WTC11 (cell line): ENCODE results near the gene ZNF774. TPM values are rescaled to one million over a fixed set of nuclear protein-coding genes. Genes with fewer than 3 reads are reported as not detected.

Experiments
- ATAC-seq: fragments of 200-7000 bp; cut with Tn5 transposase; 2 replicates; pipeline ENCODE4 v1.10.0; 2021; ENCODE audit warnings: mild to moderate bottlenecking, moderate library complexity
- CTCF ChIA-PET: fragments of 300-600 bp; sonication (Branson Sonifier 250); formaldehyde crosslinking; loops from one replicate; lab custom pipeline; 2021; ENCODE audit warnings: antibody characterized with exemption; lab: Charles Lee
- POLR2A ChIA-PET: fragments of 350-600 bp; sonication (Branson Sonifier 250); formaldehyde crosslinking; loops from one replicate; lab custom pipeline; 2021; ENCODE audit warnings: antibody characterized with exemption; lab: Charles Lee
- DNase-seq: peaks from one replicate; pipeline ENCODE4 v3.0.0; 2021; ENCODE audit warnings: low spot score
- H3K27ac Mint-ChIP-seq: 2 replicates; pipeline ENCODE4 v1.8.0; 2021; ENCODE audit warnings: mixed read lengths
- H3K27me3 Mint-ChIP-seq: 2 replicates; pipeline ENCODE4 v1.8.0; 2021; ENCODE audit warnings: low read depth, mild to moderate bottlenecking, moderate library complexity, mixed read lengths
- H3K36me3 Mint-ChIP-seq: 2 replicates; pipeline ENCODE4 v1.8.0; 2021; ENCODE audit warnings: mixed read lengths
- H3K4me1 Mint-ChIP-seq: 2 replicates; pipeline ENCODE4 v1.8.0; 2022; ENCODE audit warnings: mixed read lengths
- H3K4me3 Mint-ChIP-seq: 2 replicates; pipeline ENCODE4 v1.8.0; 2021; ENCODE audit warnings: mild to moderate bottlenecking, moderate library complexity, mixed read lengths
- H3K9me3 Mint-ChIP-seq: 2 replicates; pipeline ENCODE4 v1.8.0; 2021; ENCODE audit warnings: mixed read lengths
- ELF4 ChIP-seq: sonication (generic); formaldehyde crosslinking; IDR thresholded peaks from 2 replicates; pipeline ENCODE4 v1.8.1; 2022; ENCODE audit warnings: low read depth, mild to moderate bottlenecking, moderate library complexity, missing genetic modification reagents
- ESRRA ChIP-seq: sonication (generic); formaldehyde crosslinking; IDR thresholded peaks from 2 replicates; pipeline ENCODE4 v1.8.1; 2022; ENCODE audit warnings: mild to moderate bottlenecking, missing genetic modification reagents, borderline replicate concordance
- ETV6 ChIP-seq: sonication (generic); formaldehyde crosslinking; IDR thresholded peaks from 2 replicates; pipeline ENCODE4 v1.8.1; 2022; ENCODE audit warnings: mild to moderate bottlenecking, missing genetic modification reagents
- GABPB1 ChIP-seq: sonication (generic); formaldehyde crosslinking; IDR thresholded peaks from 2 replicates; pipeline ENCODE4 v1.8.1; 2023; ENCODE audit warnings: mild to moderate bottlenecking, missing genetic modification reagents
- GRHL2 ChIP-seq: fragments of 250-450 bp; sonication (Bioruptor Pico); IDR thresholded peaks from 2 replicates; pipeline ENCODE4 v1.8.0; 2022; ENCODE audit warnings: mild to moderate bottlenecking, moderate library complexity; ENCODE audit not compliant: insufficient replicate concordance, severe bottlenecking
- MXD4 ChIP-seq: fragments of 250-450 bp; sonication (Bioruptor Pico); IDR thresholded peaks from 2 replicates; pipeline ENCODE4 v1.8.0; 2021; ENCODE audit warnings: mild to moderate bottlenecking, moderate library complexity, borderline replicate concordance
- MYBL2 ChIP-seq: sonication (generic); formaldehyde crosslinking; IDR thresholded peaks from 2 replicates; pipeline ENCODE4 v1.8.1; 2023; ENCODE audit warnings: mild to moderate bottlenecking, moderate library complexity, missing genetic modification reagents
- NR3C1 ChIP-seq: sonication (generic); formaldehyde crosslinking; conservative IDR thresholded peaks from 2 replicates; pipeline ENCODE4 v1.8.1; 2023; ENCODE audit warnings: low read depth, mild to moderate bottlenecking, missing genetic modification reagents
- RELA ChIP-seq: sonication (generic); formaldehyde crosslinking; IDR thresholded peaks from 2 replicates; pipeline ENCODE4 v1.8.1; 2022; ENCODE audit warnings: missing genetic modification reagents, mild to moderate bottlenecking, borderline replicate concordance
- SP1 ChIP-seq: sonication (generic); formaldehyde crosslinking; conservative IDR thresholded peaks from 2 replicates; pipeline ENCODE4 v1.8.1; 2022; ENCODE audit warnings: missing genetic modification reagents
- ZNF121 ChIP-seq: sonication (generic); formaldehyde crosslinking; IDR thresholded peaks from 2 replicates; pipeline ENCODE4 v1.8.0; 2023; ENCODE audit warnings: missing genetic modification reagents
- ZNF232 ChIP-seq: sonication (generic); formaldehyde crosslinking; IDR thresholded peaks from 2 replicates; pipeline ENCODE4 v1.8.0; 2022; ENCODE audit warnings: mild to moderate bottlenecking, missing genetic modification reagents
- ZNF263 ChIP-seq: sonication (generic); formaldehyde crosslinking; IDR thresholded peaks from 2 replicates; pipeline ENCODE4 v1.8.1; 2022; ENCODE audit warnings: low read depth, mild to moderate bottlenecking, moderate library complexity, missing genetic modification reagents
- total RNA-seq: library from RNA; stranded (reverse); gene quantifications from 3 replicates; pipeline ENCODE4 v1.2.3, GENCODE V29; 2021
- TF ChIP-seq, protein P1 (sequence below): sonication (generic); formaldehyde crosslinking; IDR thresholded peaks from 2 replicates; pipeline ENCODE4 v1.8.1; 2023; ENCODE audit warnings: mild to moderate bottlenecking, missing genetic modification reagents
- TF ChIP-seq, protein P2 (sequence below): sonication (generic); formaldehyde crosslinking; IDR thresholded peaks from 2 replicates; pipeline ENCODE4 v1.8.1; 2023; ENCODE audit warnings: mild to moderate bottlenecking, moderate library complexity, missing genetic modification reagents
- TF ChIP-seq, protein P3 (sequence below): fragments of 250-450 bp; sonication (Bioruptor Pico); IDR thresholded peaks from 2 replicates; pipeline ENCODE4 v1.8.0; 2021; ENCODE audit warnings: mild to moderate bottlenecking
- TF ChIP-seq, protein P4 (sequence below): sonication (generic); formaldehyde crosslinking; IDR thresholded peaks from 2 replicates; pipeline ENCODE4 v1.8.0; 2022; ENCODE audit warnings: mild to moderate bottlenecking, missing genetic modification reagents
- TF ChIP-seq, protein P5 (sequence below): sonication (generic); formaldehyde crosslinking; IDR thresholded peaks from 2 replicates; pipeline ENCODE4 v1.8.1; 2022; ENCODE audit warnings: missing genetic modification reagents, borderline replicate concordance
- TF ChIP-seq, protein P6 (sequence below): fragments of 200-600 bp; IDR thresholded peaks from 2 replicates; pipeline ENCODE4 v1.8.0; 2022; ENCODE audit warnings: antibody characterized with exemption

ZNF774 gene
- total RNA-seq, 1 experiment from 2014 or later = 2.6 TPM

DNA sequence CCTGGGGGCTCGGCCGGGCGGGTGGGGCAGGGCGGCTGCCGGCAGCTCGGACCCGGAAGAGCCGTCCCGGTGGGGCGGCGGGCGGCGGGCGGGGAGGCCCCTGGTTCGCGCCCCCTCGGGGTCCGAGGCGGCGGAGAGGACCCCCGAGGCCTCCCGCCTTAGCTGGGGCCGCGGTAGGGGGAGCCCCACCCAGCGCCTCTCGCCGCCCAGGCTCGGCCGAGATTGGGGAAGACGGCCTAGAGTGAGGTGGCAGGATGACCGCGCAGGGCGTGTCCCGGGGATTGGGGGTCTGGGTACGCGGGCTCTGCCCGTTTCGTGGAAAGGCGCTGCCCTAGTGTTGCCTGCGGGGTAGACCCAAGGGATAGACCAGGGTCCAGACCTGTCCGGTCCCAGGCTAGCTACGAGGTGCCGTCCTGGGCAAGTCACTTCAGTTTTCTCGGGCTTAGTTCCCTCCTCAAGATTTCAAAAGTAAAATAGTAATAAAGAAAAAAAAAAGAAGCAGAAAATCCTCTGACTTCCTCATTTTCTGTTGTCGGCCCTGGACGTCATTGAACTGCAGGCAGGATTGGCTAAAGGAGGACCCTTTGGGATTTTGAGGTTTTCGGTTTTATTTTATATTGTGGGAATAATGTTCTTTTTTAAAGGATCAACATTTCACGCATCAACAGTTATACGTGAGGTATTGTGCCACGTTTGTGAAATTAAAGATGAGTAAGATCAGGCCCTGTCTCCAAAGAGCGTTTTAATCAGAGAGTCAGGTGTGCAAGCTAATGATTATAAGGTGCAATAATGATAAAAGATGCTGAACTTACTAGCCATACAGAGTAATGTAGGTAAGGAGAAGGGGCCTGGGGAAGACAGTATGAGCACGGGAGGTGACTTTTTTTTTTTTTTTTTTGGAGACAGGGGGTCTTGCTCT lies 36.6 kb downstream of the ZNF774 start:
- Mint-ChIP-seq H3K4me1 (peaks cover 48% of the 10 kb centered on the region), H3K9me3 (no peaks in the 10 kb centered on the region; the same call in 1 of the 2 replicates)
- peak; percentile 56 for DNase-seq
- no peak for TF ChIP-seq RELA (CRISPR knock-in tag)
- TF ChIP-seq, protein P1, sequence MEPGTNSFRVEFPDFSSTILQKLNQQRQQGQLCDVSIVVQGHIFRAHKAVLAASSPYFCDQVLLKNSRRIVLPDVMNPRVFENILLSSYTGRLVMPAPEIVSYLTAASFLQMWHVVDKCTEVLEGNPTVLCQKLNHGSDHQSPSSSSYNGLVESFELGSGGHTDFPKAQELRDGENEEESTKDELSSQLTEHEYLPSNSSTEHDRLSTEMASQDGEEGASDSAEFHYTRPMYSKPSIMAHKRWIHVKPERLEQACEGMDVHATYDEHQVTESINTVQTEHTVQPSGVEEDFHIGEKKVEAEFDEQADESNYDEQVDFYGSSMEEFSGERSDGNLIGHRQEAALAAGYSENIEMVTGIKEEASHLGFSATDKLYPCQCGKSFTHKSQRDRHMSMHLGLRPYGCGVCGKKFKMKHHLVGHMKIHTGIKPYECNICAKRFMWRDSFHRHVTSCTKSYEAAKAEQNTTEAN (CRISPR knock-in tag) = 0 out of 2 replicates have a peak, but pooled peaks have one; percentile 46
- TF ChIP-seq MYBL2 (CRISPR knock-in tag) = 0 out of 2 replicates have a peak, but pooled peaks have one; percentile 39
- 0 out of 2 replicates have a peak, but pooled peaks have one; percentile 1 for TF ChIP-seq SP1
- TF ChIP-seq ETV6 (CRISPR knock-in tag) = 0 out of 2 replicates have a peak, but pooled peaks have one; percentile 3
- TF ChIP-seq, protein P2, sequence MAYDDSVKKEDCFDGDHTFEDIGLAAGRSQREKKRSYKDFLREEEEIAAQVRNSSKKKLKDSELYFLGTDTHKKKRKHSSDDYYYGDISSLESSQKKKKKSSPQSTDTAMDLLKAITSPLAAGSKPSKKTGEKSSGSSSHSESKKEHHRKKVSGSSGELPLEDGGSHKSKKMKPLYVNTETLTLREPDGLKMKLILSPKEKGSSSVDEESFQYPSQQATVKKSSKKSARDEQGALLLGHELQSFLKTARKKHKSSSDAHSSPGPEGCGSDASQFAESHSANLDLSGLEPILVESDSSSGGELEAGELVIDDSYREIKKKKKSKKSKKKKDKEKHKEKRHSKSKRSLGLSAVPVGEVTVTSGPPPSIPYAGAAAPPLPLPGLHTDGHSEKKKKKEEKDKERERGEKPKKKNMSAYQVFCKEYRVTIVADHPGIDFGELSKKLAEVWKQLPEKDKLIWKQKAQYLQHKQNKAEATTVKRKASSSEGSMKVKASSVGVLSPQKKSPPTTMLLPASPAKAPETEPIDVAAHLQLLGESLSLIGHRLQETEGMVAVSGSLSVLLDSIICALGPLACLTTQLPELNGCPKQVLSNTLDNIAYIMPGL (CRISPR knock-in tag) = 0 out of 2 replicates have a peak, but pooled peaks have one; percentile 56
- 0 out of 2 replicates have a peak, but pooled peaks have one; percentile 3 for TF ChIP-seq GABPB1 (CRISPR knock-in tag)
- no peak for TF ChIP-seq ZNF121 (CRISPR knock-in tag)
- TF ChIP-seq, all 79 proteins: peak for 6
- POLR2A ChIA-PET = interaction anchor here (0.6 to 1.6 kb wide), 11 partner anchors 12 to 95 kb away, joined by 3 to 11 read pairs (median 4); no protein-coding TSS in a partner anchor
- peak overlapping the region; percentile 83 for H3K4me3 Mint-ChIP-seq
- no peaks in the 10 kb centered on the region for H3K27me3 Mint-ChIP-seq
- H3K27ac Mint-ChIP-seq = peak overlapping the region; percentile 88
- CTCF ChIA-PET = interaction anchor here (0.7 to 2.7 kb wide), 16 partner anchors 11 to 644 kb away, joined by 3 to 27 read pairs (median 4); no protein-coding TSS in a partner anchor
- ATAC-seq = peak; percentile 8
- 0 out of 2 replicates have a peak, but pooled peaks cover 2% of the 10 kb centered on the region for H3K36me3 Mint-ChIP-seq

DNA sequence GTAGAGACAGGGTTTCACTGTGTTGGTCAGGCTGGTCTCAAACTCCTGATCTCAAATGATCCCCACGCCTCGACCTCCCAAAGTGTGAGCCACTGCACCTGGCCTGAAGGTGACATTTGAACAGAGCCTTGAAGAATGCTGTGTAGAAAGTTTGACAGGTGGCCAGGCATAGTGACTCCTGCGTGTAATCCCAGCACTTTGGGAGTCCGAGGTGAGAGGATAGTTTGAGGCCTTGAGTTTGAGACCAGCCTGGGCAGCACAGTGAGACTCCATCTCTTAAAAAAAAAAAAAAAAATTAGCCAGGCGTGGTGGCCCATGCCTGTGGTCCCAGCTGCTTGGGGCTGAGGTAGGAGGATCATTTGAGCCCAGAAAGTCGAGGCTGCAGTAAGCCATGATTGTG lies 37.4 kb downstream of the ZNF774 start:
- Mint-ChIP-seq H3K4me1 (peaks cover 54% of the 10 kb centered on the region), H3K27me3 (no peaks in the 10 kb centered on the region), H3K4me3 (peak overlapping the region; percentile 83), H3K36me3 (0 out of 2 replicates have a peak, but pooled peaks cover 2% of the 10 kb centered on the region), H3K27ac (peak overlapping the region; percentile 60; the same call in 1 of the 2 replicates), H3K9me3 (no peaks in the 10 kb centered on the region; the same call in 1 of the 2 replicates)
- POLR2A ChIA-PET = interaction anchor here (0.6 kb wide), 2 partner anchors 11 to 37 kb away, joined by 3 to 9 read pairs; no protein-coding TSS in a partner anchor
- ATAC-seq (no peak), DNase-seq (no peak)
- no peak for TF ChIP-seq MXD4 (CRISPR knock-in tag)
- TF ChIP-seq ZNF121 (CRISPR knock-in tag) = peak; percentile 82; the same call in 1 of the 2 replicates
- CTCF ChIA-PET = interaction anchor here (0.7 to 2.7 kb wide), 2 partner anchors 69 to 94 kb away, joined by 4 to 27 read pairs; no protein-coding TSS in a partner anchor

DNA sequence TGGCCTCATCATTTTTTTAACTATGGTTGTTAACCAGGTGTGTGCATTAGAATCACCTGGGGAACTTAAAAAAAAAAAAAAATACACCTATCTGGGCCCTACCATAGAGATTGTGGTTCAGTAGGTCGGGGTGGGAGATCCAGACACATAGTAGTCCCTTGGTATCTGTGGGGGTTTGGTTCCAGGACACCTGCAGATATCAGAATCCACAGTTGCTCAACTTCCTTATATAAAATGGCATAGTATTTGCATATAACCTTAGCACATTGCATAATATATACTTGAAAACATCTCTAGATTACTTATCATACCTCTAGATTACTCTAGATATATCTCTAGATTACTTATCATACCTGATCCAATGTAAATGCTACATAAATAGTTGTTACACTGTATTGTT lies 41.0 kb downstream of the ZNF774 start:
- Mint-ChIP-seq H3K9me3 (no peaks in the 10 kb centered on the region), H3K27me3 (no peaks in the 10 kb centered on the region), H3K27ac (peak overlapping the region; percentile 82), H3K4me3 (no peak overlapping the region; the same call in 1 of the 2 replicates), H3K36me3 (0 out of 2 replicates have a peak, but pooled peaks cover 5% of the 10 kb centered on the region), H3K4me1 (peaks cover 71% of the 10 kb centered on the region)
- ATAC-seq (no peak), DNase-seq (no peak)
- CTCF ChIA-PET = interaction anchor here (1.0 to 1.5 kb wide), 2 partner anchors 92 to 100 kb away, joined by 3 to 5 read pairs; no protein-coding TSS in a partner anchor
- POLR2A ChIA-PET = no interaction called here
- TF ChIP-seq, protein P3, sequence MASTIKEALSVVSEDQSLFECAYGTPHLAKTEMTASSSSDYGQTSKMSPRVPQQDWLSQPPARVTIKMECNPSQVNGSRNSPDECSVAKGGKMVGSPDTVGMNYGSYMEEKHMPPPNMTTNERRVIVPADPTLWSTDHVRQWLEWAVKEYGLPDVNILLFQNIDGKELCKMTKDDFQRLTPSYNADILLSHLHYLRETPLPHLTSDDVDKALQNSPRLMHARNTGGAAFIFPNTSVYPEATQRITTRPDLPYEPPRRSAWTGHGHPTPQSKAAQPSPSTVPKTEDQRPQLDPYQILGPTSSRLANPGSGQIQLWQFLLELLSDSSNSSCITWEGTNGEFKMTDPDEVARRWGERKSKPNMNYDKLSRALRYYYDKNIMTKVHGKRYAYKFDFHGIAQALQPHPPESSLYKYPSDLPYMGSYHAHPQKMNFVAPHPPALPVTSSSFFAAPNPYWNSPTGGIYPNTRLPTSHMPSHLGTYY = no peak
- TF ChIP-seq ESRRA (CRISPR knock-in tag) (no peak), ZNF263 (CRISPR knock-in tag) (no peak), ZNF232 (CRISPR knock-in tag) (no peak), NR3C1 (no peak), ELF4 (CRISPR knock-in tag) (no peak), GRHL2 (no peak)
- TF ChIP-seq, protein P4, sequence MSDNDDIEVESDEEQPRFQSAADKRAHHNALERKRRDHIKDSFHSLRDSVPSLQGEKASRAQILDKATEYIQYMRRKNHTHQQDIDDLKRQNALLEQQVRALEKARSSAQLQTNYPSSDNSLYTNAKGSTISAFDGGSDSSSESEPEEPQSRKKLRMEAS = no peak
- TF ChIP-seq, protein P5, sequence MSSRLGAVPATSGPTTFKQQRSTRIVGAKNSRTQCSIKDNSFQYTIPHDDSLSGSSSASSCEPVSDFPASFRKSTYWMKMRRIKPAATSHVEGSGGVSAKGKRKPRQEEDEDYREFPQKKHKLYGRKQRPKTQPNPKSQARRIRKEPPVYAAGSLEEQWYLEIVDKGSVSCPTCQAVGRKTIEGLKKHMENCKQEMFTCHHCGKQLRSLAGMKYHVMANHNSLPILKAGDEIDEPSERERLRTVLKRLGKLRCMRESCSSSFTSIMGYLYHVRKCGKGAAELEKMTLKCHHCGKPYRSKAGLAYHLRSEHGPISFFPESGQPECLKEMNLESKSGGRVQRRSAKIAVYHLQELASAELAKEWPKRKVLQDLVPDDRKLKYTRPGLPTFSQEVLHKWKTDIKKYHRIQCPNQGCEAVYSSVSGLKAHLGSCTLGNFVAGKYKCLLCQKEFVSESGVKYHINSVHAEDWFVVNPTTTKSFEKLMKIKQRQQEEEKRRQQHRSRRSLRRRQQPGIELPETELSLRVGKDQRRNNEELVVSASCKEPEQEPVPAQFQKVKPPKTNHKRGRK (CRISPR knock-in tag) = no peak
- TF ChIP-seq, protein P6, sequence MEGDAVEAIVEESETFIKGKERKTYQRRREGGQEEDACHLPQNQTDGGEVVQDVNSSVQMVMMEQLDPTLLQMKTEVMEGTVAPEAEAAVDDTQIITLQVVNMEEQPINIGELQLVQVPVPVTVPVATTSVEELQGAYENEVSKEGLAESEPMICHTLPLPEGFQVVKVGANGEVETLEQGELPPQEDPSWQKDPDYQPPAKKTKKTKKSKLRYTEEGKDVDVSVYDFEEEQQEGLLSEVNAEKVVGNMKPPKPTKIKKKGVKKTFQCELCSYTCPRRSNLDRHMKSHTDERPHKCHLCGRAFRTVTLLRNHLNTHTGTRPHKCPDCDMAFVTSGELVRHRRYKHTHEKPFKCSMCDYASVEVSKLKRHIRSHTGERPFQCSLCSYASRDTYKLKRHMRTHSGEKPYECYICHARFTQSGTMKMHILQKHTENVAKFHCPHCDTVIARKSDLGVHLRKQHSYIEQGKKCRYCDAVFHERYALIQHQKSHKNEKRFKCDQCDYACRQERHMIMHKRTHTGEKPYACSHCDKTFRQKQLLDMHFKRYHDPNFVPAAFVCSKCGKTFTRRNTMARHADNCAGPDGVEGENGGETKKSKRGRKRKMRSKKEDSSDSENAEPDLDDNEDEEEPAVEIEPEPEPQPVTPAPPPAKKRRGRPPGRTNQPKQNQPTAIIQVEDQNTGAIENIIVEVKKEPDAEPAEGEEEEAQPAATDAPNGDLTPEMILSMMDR = no peak
